A549 treated with ZK216348 at 1 μM for 4 hours (cell line): ENCODE results near the gene GPC3. TPM values are rescaled to one million over a fixed set of nuclear protein-coding genes. Genes with fewer than 3 reads are reported as not detected.

ENCODE experiments used
- total RNA-seq: library from RNA; stranded (reverse); fragments of 200-300 nt; extraction: Qiagen RNA extraction; gene quantifications from 5 replicates; pipeline ENCODE4 v1.2.3, GENCODE V29; 2022; ENCODE audit warnings: low read depth

The GPC3 gene
- total RNA-seq = not detected in 5 replicates

DNA sequence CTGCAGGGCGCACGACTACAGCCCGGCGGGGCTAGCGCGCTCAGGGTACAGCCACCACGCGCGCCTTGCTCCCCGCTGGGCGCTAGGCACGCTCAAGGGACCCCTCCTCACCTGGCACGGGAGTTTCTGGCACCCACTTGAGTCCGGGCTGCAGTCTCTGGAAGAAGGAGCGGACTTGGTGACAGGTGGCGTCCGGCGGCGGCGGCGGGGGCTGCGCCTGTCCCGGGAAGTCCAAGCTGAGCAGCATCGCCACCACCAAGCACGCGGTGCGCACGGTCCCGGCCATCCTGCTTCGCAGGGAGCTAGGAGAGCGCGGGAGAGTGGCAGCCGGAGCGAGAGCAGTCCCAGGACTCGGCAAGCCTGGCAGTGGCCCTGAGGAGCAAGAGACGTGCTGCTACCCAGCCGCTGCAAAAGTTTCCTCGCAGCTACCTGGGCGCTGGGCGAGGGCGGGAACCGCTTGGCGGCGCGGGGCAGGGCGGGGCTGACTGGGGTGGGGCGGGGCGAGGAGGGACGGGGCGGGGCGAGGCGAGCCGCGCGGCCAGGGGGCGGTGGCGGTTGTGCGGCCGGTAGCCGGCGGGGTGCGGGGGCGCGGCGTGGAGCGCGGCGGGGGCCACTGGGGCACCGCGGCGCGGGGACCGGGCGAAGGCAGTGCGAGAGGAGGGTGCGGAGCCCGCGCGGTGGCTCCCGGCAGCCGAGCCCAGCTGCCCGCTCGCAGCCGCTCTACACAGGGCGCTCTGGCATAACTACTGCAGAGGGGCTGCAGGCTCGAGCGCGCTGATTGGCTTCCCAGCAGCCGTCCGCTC is at the start of gene GPC3:
Gene GPC3 (minus strand): TSS at position 431 of the 803 bp plus-strand sequence.

